Stimulated activated CD8-positive, alpha-beta memory T cell treated with anti-CD3 and anti-CD28 coated beads, Interleukin-12 subunit alpha, Interleukin-12 subunit beta, amount 100 ng/mL, for 4 hours (primary cell): ENCODE results near the gene KPNA1.
"Not testable (repeated sequence)": the region's sequence is repeated elsewhere in the genome, so short reads cannot be mapped to it uniquely, and the experiment has no call there.

Experiments
- DNase-seq: peaks from one replicate; pipeline ENCODE4 v3.0.0-alpha.2; 2020; ENCODE audit warnings: low read depth

Gene KPNA1

DNA sequence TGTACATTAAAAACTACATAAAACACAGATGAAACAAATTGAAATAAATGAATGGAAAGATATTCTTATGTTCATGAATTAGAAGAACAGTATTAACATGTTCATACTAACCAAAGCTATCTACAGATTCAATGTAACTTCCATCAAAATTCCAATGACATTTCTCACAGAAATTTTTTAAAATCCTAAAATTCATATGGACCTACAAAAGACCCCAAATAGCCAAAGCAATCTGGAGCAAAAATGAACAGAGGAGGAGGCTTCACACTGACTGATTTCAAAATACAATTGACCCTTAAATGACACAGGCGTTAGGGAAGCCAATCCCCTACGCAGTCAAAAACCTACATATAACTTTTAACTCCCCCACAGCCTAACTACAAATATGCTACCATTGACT, 39.4 kb downstream of the KPNA1 start:
- DNase-seq = no peak

DNA sequence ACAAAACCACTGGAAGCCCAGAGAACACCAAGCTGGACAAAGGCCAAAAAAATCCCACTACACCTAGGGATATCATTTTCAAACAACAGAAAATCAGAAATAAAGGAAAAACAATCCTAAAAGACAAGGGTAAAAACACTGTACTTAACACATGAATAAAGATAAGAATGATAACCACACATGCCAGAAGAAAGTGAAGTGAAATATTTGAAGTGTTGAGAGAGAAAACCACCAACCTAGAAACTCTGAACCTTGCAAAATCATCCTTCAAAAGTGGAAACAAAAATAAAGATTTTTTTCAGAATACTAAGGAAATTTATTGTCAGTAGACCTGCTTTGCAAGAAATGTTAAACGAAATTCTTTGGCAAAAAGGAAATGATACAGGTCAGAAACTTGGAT, 45.1 kb downstream of the KPNA1 start:
- DNase-seq = no peak

DNA sequence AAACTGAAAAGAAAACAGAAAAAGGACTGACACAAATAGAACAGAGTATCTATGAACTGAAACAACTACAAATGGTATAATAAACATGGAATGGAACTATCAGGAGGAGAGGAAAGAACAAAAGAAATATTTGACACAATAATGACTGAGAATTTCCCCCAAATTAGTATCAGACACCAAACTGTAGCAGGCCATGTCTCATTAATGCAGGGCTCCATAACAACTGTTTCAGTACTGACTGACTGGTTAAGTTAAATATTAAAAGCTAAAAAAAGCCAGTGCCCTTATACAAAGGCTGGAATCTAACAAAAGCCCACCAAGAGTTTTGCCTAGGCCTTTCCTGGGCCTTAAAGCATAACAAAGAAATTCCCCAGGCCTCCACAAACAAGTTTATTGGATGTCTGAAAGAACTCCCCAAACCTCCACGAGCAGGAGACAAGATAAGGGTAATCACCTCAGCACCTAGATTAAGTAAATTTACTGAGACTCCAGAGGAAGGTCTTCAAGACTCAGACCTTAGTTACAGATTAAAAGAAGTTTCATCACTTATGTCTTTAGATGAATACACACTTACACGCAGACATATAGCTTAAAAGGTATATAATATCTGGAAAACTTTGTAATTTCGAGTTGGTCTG, 45.7 kb downstream of the KPNA1 start:
- DNase-seq = no peak

DNA sequence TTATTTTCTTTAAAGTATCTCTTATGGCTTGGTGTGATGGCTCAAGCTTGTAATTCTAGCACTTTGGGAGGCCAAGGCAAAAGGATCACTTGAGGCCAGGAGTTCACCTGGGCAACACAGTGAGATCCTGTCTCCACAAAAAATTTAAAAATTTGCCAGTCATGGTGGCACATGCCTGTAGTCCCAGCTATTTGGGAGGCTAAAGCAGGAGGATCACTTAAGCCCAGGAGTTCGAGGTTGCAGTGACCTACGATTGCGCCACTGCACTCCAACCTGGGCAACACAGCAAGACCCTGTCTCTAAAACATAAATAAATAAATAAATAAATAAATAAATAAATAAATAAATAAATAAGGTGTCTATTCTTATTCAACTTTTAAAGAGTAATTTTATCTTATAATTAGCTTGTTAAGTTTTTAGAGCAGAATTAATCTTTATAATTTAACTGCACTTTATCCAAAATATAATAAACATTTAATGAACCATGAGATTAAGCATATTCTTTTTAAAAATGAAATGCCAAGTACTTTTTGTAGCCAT, 48.0 kb downstream of the KPNA1 start:
- no peak for DNase-seq

DNA sequence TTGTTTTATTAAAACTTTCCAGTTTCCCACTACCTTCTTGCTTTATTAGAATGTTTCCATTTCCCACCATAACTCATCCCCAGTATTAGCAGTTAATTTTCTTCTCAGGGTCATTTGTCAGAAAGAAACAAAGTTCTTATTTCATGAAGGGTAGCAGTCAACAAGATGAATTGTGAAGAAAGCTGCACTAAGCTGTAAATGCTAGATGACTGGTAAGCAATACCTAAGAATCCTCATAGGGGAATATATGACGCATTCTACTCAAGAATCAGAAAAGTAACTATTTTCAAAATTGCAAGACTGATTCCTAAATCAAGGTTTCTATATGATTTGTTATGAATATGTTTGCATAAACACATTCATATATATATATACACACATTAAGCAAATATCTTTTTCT, 50.1 kb downstream of the KPNA1 start:
- no peak for DNase-seq

DNA sequence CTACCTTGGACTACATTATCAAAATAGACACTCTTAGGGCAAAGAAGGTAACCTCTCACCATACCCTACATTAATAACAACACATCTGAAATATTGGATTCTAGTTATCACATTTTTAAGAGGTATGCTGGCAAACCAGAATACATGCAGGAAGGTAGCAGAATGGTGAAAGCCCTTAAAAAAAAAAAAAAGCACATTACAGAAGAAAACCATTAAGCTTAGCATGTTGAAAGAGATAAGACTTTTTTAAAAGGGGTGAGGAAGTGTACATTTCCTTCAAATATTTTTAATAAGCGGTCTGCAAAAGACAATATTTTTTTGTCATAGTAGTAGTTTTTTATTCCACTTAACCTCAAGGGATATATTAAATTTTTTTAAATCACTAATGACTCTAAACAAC, 52.3 kb downstream of the KPNA1 start:
- no peak for DNase-seq

DNA sequence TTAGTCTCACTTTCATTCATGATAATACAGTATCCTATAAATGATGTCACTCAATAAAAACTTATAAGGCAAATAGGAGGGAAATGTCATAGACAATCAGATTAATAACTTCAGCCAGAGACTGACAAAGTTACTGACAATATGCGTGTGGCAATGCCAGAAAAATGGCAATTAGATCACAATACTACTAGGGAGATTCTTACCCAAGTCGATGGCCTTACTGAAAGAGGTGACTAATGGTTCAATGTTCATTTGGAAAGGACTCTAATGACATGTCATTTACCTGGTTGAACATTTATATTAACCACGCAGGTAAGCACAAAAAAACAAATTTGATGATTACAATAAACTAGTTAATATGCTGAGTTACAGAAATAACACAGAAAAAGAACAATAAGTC, 52.9 kb downstream of the KPNA1 start:
- no peak for DNase-seq

DNA sequence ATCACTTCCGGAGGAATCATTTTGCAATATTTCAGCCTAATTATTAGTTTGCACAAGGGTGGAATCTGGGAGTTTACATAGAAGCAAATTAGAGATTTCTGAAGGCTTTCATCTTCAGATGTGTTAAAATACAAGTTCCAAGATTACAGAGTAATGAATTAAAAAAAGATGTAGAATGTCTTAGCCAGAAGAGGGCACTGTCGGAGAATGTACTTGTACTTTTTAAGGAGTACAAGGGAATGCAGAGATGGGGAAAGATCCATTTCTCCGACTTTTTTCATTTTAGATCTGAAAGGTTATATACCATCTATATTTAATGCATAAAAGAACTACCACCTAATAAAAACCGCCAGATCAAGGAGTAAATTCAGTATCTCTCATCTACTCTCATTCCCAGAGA, 55.7 kb downstream of the KPNA1 start:
- DNase-seq = no peak

DNA sequence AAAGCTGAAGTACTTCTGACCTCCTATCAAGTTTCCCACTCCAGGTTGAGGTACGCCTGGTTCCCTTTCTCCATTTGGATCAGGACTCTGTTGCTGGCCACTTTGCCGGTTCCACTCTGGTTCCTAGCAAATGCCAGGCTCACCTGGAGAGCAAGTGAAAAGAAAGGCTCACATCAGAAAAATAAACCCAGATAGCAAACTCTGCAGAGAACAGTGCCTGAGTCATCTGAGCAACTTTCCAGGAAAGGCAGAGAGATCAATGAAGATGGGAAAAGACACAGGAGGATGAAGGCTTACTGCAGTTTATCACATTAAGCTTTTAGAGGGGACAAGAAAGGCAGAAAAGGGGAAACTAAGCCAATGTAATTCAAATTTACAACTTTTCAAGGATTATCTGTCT, 57.0 kb downstream of the KPNA1 start:
- no peak for DNase-seq

DNA sequence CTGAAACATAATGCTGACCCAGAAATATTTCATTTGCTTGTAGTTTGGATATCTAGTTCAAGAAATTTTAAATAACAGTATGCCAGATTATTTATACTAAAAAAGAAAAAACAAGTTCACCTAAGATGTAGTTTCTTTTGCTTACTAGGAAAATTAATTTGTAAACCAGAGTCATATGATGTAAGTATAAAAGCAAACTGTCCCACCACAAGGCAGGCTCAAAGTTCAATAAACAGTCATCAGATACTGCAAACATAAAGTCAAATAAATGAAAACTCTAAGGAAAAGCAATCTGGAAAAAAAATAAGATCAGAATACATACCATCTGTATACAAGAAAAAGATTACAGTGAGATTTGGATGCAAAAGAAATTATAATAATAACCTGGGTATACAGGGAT, 58.7 kb downstream of the KPNA1 start:
- no peak for DNase-seq

DNA sequence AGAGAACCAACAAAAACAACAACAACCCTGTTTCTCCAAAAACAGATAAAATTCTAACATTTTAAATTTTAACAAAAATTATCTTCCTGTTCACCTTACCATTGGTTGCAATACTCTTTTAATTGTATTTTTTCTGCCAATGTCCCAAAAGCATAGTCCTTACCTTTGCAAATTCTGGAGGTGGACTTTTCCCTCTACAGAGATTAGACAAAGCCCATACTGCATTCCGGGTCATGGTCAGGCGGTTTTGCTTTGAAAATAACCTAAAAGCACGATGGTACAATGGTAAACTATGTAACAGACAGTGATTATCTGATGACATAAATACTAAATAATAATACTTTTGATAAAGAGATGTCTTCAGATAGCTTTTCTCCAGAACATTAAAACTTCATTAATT, 63.4 kb downstream of the KPNA1 start:
- DNase-seq = no peak

DNA sequence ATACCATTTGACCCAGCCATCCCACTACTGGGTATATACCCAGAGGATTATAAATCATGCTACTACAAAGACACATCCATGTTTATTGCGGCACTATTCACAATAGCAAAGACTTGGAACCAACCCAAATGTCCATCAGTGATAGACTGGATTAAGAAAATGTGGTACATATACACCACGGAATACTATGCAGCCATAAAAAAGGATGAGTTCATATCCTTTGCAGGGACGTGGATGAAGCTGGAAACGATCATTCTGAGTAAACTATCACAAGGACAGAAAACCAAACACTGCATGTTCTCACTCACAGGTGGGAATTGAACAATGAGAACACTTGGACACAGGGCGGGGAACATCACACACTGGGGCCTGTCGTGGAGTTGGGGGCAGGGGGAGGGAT, 66.5 kb downstream of the KPNA1 start:
- DNase-seq = not testable (repeated sequence)

DNA sequence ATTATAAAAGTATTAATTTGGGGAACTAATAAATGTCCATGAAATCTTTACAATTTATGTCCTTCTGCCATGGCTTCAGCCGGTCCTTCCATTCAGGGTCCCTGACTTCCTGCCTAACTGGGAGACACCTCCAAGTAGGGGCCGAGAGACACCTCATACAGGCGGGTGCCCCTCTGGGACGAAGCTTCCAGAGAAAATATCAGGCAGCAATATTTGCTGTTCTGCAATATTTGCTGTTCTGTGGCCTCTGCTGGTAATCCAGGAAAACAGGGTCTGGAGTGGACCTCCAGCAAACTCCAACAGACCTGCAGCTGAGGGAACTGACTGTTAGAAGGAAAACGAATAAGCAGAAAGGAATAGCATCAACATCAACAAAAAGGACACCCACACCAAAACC, 70.2 kb downstream of the KPNA1 start:
- not testable (repeated sequence) for DNase-seq

DNA sequence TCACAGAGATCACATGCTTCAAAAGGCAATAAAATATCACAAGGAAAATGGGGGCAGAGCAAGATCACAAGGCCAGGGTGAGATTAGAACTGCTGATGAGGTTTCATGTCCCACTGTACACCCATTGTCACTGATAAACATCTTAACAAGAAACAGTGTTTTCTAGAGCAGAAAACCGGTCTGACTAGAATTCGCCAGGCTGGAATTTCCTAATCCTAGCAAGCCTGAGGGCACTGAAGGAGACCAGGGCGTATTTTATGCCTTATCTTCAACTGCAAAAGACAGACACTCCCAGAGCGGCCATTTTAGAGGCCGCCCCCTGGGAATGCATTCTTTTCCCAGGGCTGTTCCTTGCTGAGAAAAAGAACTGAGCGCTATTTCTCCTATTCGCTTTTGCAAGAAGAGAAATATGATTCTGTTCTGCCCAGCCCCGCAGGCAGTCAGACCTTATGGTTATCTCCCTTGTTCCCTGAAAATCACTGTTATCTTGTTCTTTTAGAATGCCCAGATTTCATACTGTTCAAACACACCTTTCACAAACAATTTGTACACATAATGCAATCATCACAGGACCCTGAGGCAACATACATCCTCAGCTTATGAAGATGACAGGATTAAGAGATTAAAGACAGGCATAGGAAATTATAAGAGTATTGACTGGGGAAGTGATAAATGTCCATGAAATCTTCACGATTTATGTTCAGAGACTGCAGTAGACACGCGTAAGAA, 70.8 kb downstream of the KPNA1 start:
- DNase-seq = not testable (repeated sequence)

DNA sequence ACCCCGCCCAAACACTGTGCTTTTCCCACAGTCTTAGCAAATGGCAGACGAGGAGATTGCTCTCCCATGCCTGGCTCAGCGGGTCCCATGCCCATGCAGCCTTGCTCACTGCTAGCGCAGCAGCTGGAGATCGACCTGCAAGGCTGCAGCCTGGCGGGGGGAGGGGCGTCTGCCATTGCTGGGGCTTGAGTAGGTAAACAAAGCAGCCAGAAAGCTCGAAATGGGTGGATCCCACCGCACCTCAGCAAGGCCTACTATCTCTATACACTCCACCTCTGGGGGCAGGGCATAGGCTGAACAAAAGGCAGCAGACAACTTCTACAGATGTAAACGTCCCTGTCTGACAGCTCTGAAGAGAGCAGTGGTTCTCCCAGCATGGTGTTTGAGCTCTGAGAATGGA, 71.6 kb downstream of the KPNA1 start:
- no peak for DNase-seq

DNA sequence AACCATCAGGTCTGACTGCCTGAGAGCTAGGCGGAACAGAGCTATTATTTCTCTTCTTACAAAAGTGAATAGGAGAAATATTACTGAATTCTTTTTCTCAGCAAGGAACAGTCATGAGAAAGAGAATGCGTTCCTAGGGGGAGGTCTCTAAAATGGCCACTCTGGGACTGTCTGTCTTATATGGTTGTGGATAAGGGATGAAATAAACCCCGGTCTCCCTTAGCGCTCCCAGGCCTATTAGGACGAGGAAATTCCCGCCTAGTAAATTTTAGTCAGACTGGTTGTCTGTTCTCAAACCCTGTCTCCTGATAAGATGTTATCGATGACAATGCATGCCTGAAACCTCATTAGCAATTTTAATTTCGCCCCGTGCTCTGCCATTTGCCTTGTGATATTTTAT, 78.8 kb downstream of the KPNA1 start:
- DNase-seq = no peak

DNA sequence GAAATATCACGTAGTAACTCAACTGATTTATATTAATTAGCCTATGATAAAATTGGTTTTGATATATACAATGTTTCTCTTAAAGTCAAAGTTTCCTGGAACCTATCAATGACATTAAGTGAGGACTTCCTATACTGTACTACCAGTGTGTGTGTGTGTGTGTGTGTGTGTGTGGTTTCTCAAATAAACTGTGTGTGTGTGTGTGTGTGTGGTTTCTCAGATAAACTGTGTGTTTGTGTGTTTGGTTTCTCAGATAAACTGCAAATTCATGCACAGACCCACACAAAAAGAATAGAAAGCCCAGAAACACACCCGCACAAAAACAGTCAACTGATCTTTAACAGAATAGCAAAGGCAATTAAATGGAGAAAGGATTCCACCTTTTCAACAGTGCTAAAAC, 84.4 kb downstream of the KPNA1 start:
- no peak for DNase-seq

DNA sequence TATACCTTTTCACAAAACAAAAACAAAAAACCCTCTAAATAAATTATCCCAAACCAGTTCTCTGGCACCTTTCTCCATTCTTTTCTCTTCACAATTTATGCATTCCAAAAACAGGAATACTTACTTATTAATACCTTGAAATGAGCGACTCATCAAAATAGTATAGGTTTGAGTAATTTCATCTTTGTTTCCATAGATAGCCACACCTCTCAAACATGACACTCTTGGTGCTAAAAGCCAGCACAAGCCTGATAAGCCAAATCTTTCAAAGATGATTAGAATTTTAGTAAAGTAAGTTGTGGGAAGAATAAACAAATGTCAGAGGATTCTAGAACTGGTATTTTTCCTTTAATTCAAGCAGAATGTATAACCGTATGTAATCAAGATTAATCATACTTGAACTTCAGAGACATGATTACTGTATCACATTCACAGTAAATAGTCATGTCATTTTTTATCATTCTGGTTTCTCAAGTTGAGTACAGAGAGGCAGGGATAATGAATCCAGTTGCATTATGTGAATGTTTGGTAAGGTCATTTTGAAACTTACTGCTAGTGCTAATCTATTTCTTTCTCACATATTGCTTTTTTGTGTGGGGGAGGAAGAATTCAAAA, 86.8 kb downstream of the KPNA1 start:
- DNase-seq = no peak

DNA sequence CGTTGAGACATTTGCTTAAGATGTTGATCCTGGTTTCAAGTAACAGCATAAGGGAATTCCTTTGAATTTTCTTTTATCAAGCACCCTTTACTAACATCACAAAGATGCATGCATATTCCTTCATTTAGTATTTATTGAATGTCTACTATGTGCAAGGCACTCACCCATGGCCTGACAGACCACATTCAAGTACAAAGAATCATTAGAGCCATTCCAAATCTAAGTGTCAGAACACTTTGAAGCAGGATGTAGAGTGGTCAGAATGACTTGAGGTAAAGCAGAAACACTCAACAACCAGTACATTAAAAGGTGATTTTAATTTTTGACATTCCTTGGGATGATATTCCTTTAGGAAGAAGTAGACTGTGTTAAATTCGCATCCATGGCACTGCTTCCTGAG, 92.9 kb downstream of the KPNA1 start:
- DNase-seq = no peak

DNA sequence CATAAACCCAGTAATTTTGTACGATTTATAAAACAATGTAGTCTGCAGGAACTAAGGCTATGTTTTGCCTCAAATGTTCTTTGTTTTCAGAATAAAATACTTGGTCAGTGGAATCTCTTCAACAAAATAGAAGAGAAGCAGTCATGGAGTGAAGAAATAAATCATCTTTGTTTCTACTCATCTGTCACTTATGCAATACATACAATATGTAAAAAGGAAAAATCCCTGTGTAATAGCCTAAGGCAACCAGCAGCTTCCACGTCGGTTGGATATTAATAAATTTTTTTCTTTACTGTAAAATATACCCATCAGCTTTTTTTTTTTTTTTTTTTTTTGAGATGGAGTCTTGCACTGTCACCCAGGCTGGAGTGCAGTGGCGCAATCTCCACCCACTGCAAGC, 93.6 kb downstream of the KPNA1 start:
- DNase-seq = no peak

DNA sequence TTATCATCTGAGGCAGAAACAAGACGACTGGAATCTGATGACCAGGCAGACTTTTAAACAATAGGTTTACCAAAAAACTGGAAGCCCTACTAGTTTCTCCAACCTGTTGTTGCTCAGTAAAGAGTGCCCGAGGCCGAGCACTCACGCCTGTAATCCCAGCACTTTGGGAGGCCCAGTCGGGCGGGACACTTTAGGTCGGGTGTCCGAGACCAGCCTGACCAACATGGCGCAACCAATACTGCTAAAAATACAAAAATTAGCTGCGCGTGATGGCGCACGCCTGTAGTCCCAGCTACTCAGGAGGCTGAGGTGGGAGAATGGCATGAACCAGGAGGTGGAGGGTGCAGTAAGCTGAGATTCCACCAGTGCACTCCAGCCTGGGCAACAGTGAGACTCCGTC, 97.8 kb downstream of the KPNA1 start:
- DNase-seq = no peak

DNA sequence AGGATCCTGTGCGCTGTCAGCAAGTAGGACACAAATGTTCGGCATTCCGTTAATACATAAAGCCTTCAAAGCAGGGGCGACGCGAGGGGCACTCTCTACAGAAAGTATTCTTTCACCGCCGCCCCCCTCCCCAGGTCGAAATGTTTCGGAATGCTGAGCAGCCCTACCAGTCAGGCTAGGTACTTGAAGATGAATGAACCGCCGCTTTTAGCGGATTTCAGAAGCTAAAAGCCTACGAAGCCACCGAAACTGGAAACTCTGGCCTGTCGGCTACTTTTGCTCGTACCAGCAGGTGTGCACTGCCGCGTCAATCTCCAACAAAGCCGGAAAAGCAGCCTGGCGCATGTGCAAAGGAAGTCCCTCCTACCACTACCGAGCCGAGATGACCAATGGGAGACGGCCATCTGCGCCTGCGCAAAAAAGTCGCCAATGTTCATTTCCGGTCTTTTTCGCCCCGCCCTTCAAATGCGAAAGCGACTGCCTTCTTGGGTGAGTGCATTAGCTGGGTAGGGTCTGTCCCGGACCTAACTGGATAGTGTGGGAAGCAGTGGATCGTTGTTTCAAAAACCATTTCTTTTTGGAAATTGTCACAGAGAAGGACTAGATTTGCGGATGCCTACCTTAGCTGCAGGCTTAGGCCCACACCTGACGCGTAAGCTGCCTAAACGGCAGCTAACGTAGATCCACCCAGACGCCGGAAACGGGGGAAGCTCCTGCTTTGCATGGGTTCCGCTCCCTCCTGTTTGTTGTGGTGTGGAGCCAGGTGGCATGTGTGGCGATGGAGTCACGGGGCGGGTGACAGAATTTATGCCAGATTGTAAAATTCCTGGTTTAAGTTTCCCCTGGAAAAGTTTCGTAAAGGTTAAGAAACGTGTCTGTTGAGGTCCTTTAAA, 98.7 kb downstream of the KPNA1 start, which contains the start of gene WDR5B:
Gene WDR5B, minus strand, starts transcription at position 301 of the 893 bp plus-strand sequence. CDS start 534 bp downstream, outside the sequence.
- peak; percentile 97 for DNase-seq
